ENCODE data around the gene KIAA1671. TPM values are rescaled to one million over a fixed set of nuclear protein-coding genes. Genes with fewer than 3 reads are reported as not detected.
A peak's percentile ranks its signal among the peaks of the same experiment; 100 is the strongest.

Gene KIAA1671
- total RNA-seq, 1 donor from 2014 or later = 28.5 TPM

GRCh38 chr22:25027043-25027906 lies 74.8 kb downstream of the KIAA1671 start:
- Mint-ChIP-seq H3K4me1 (ENCODE audit: low read depth) (peaks cover 54% of the 10 kb centered on the region), H3K9me3 (ENCODE audit: low read depth) (no peaks in the 10 kb centered on the region)

GRCh38 chr22:25027959-25028840 lies 75.7 kb downstream of the KIAA1671 start:
- no peaks in the 10 kb centered on the region for H3K9me3 Mint-ChIP-seq (ENCODE audit: low read depth)
- peaks cover 51% of the 10 kb centered on the region for H3K4me1 Mint-ChIP-seq (ENCODE audit: low read depth)
- peak; percentile 77 for TF ChIP-seq CTCF (IDR thresholded peaks at IDR 0.05)
- DNase-seq (ENCODE audit: low spot score) = no peak
- peak overlapping the region; percentile 38 for H3K27ac Mint-ChIP-seq (ENCODE audit: unreplicated experiment)
- H3K36me3 Mint-ChIP-seq (ENCODE audit: low read depth) = peaks cover 6% of the 10 kb centered on the region
- no peaks in the 10 kb centered on the region for H3K27me3 Mint-ChIP-seq (ENCODE audit: low read depth)
- no peak overlapping the region for H3K4me3 Mint-ChIP-seq (ENCODE audit: unreplicated experiment)

More at GRCh38 chr22:25027043-25027906, 74.8 kb downstream of the KIAA1671 start:
- Mint-ChIP-seq H3K27me3 (ENCODE audit: low read depth) (no peaks in the 10 kb centered on the region), H3K36me3 (ENCODE audit: low read depth) (peaks cover 4% of the 10 kb centered on the region), H3K27ac (ENCODE audit: unreplicated experiment) (peak overlapping the region; percentile 91), H3K4me3 (ENCODE audit: unreplicated experiment) (no peak overlapping the region)
- no peak for TF ChIP-seq CTCF (IDR thresholded peaks at IDR 0.05)
- DNase-seq (ENCODE audit: low spot score) = no peak

GRCh38 chr22:25028841-25029141 lies 76.3 kb downstream of the KIAA1671 start:
- peaks cover 51% of the 10 kb centered on the region for H3K4me1 Mint-ChIP-seq (ENCODE audit: low read depth)
- peaks cover 7% of the 10 kb centered on the region for H3K36me3 Mint-ChIP-seq (ENCODE audit: low read depth)
- TF ChIP-seq CTCF (IDR thresholded peaks at IDR 0.05) = peak; percentile 16
- H3K27ac Mint-ChIP-seq (ENCODE audit: unreplicated experiment) = peak overlapping the region; percentile 38
- no peaks in the 10 kb centered on the region for H3K27me3 Mint-ChIP-seq (ENCODE audit: low read depth)
- no peak for DNase-seq (ENCODE audit: low spot score)
- H3K9me3 Mint-ChIP-seq (ENCODE audit: low read depth) = no peaks in the 10 kb centered on the region
- no peak overlapping the region for H3K4me3 Mint-ChIP-seq (ENCODE audit: unreplicated experiment)

- H3K4me3 Mint-ChIP-seq (ENCODE audit: unreplicated experiment) = no peak overlapping the region
- no peaks in the 10 kb centered on the region for H3K9me3 Mint-ChIP-seq (ENCODE audit: low read depth)
- TF ChIP-seq CTCF (IDR thresholded peaks at IDR 0.05) = no peak
- peaks cover 7% of the 10 kb centered on the region for H3K36me3 Mint-ChIP-seq (ENCODE audit: low read depth)
- H3K4me1 Mint-ChIP-seq (ENCODE audit: low read depth) = peaks cover 48% of the 10 kb centered on the region
- no peaks in the 10 kb centered on the region for H3K27me3 Mint-ChIP-seq (ENCODE audit: low read depth)
- DNase-seq (ENCODE audit: low spot score) = no peak
- H3K27ac Mint-ChIP-seq (ENCODE audit: unreplicated experiment) = no peak overlapping the region
Observed at GRCh38 chr22:25029181-25029580, 76.7 kb downstream of the KIAA1671 start.

DNA sequence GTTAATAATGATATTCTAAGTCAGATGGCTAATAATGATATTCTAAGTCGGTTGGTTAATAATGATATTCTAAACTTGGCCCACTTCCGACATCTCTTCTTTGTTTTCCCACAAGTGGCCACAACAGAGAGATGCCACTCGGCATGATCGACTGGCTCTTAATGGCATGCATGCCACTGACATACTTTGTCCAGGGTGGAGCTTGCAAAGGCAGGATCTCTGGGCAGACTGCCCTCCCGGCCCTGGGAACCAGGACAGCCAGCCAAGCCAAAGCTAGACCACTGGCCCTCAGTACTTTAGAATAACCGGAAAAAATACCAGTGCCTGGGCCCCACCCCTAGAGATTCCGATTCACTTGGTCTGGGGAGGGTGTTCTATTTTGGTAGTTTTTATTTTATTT lies 78.1 kb downstream of the KIAA1671 start:
- Mint-ChIP-seq H3K4me3 (ENCODE audit: unreplicated experiment) (no peak overlapping the region), H3K27me3 (ENCODE audit: low read depth) (no peaks in the 10 kb centered on the region), H3K27ac (ENCODE audit: unreplicated experiment) (peak overlapping the region; percentile 43), H3K9me3 (ENCODE audit: low read depth) (no peaks in the 10 kb centered on the region), H3K4me1 (ENCODE audit: low read depth) (peaks cover 38% of the 10 kb centered on the region), H3K36me3 (ENCODE audit: low read depth) (peaks cover 11% of the 10 kb centered on the region)
- DNase-seq (ENCODE audit: low spot score) = no peak
- no peak for TF ChIP-seq CTCF (IDR thresholded peaks at IDR 0.05)
